ENCODE data around the gene TRIM72. TPM values are rescaled to one million over a fixed set of nuclear protein-coding genes. Genes with fewer than 3 reads are reported as not detected.

The TRIM72 gene
- total and polyA plus RNA-seq, 9 of the 15 experiments (the other 6 are each of a cell fraction or from before 2014, with no cell fraction given), result under 0.01 TPM; not detected in 8

DNA sequence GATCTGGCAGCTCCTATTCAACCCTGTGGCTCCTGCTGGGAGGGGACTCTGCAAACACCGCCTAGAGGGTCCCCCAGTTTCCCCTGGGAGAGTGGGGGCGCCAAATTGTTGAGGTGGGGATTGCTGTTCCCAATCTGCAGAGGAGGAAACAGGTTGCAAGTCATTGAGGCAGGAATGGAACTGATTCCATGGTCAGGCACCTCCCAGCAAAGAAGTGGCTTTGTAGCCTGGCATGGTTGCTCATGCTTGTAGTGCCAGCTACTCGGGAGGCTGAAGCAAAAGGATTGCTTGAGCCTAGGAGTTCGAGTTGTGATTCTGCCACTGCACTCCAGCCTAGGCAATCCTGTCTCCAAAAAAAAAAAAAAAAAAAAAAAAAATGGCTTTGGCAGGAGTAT lies 3.2 kb downstream of the TRIM72 start:
- DNase-seq (ENCODE audit: extremely low read depth in 1 of 4, low spot score in 3 of 4) (peak in 1 of 4 experiments; percentile 3), ATAC-seq (no peak), FAIRE-seq (no peak)
- Histone ChIP-seq H4K20me1 (replicated peaks; ENCODE audit: control insufficient read depth, insufficient read depth, low read length) (no peaks in the 10 kb centered on the region), H3K9me1 (ENCODE audit: control insufficient read depth, insufficient read depth, low read length) (no peaks in the 10 kb centered on the region), H3K4me3 (no peak overlapping the region), H3K4me1 (replicated peaks in 1 of 2; ENCODE audit: control insufficient read depth in 2 of 2, insufficient read depth in 2 of 2, low read length in 2 of 2) (peaks cover 3 to 49% of the 10 kb centered on the region in 2 experiments; a peak in 4 of 5 replicates), H3K36me3 (ENCODE audit: control insufficient read depth, insufficient read depth, low read length) (no peaks in the 10 kb centered on the region), H3K4me2 (ENCODE audit: insufficient read depth, low read length) (no peak overlapping the region), H3K27me3 (ENCODE audit: control insufficient read depth in 2 of 2, insufficient read depth in 2 of 2, low read length in 2 of 2) (no peaks in the 10 kb centered on the region), H3K79me2 (ENCODE audit: control insufficient read depth, insufficient read depth, low read length) (no peaks in the 10 kb centered on the region), H3K9ac (ENCODE audit: insufficient read depth in 1 of 2, low read depth in 2 of 2, low read length in 2 of 2) (no peak overlapping the region; a peak in 1 of 4 replicates), H3K27ac (ENCODE audit: extremely low read depth, low read depth, low read length) (no peak overlapping the region), H2AFZ (ENCODE audit: low read depth, low read length) (no peak overlapping the region), H3K9me3 (replicated peaks; ENCODE audit: control insufficient read depth, insufficient read depth, low read depth, low read length) (no peaks in the 10 kb centered on the region)
- BruUV-seq (replicated peaks), result no TSS peak
- intact Hi-C loops (cut with micrococcal nuclease) (no loop called here), in situ Hi-C loops (cut with MboI) (no loop called here)
- no peak for TF ChIP-seq ZMIZ1 (IDR thresholded peaks at IDR 0.05; ENCODE audit: low read depth in 2 of 2, low read length in 2 of 2)
- no peak for TF ChIP-seq NFIX (CRISPR knock-in tag; IDR thresholded peaks at IDR 0.05; ENCODE audit: low read depth)
- TF ChIP-seq CXXC5 (CRISPR knock-in tag; IDR thresholded peaks at IDR 0.05), result no peak
- TF ChIP-seq RBM14 (IDR thresholded peaks at IDR 0.05; ENCODE audit: borderline replicate concordance, insufficient read depth, low read depth, low read length), result no peak
- no peak for TF ChIP-seq ZSCAN29 (IDR thresholded peaks at IDR 0.05)
- TF ChIP-seq ZNF253 (CRISPR knock-in tag; conservative IDR thresholded peaks at IDR 0.05), result no peak
- no peak for TF ChIP-seq ZNF277 (CRISPR knock-in tag; IDR thresholded peaks at IDR 0.05; ENCODE audit: borderline replicate concordance)
- TF ChIP-seq TAF1 (IDR thresholded peaks at IDR 0.05; ENCODE audit: control insufficient read depth, extremely low read depth, insufficient read depth, low read length, severe bottlenecking), result no peak
- no peak for TF ChIP-seq ESRRA (IDR thresholded peaks at IDR 0.05; ENCODE audit: borderline replicate concordance, low read depth)
- TF ChIP-seq HDAC3 (IDR thresholded peaks at IDR 0.05; ENCODE audit: borderline replicate concordance, partially characterized antibody), result no peak
- no peak for TF ChIP-seq ZNF143 (CRISPR knock-in tag; IDR thresholded peaks at IDR 0.05)
- no peak for TF ChIP-seq ZFP36 (IDR thresholded peaks at IDR 0.05; ENCODE audit: low read depth, low read length, partially characterized antibody)
- ChIA-PET CTCF (ENCODE audit: low intra/inter-chr PET ratio) (no interaction called here), POLR2A (interaction anchor here (0.9 to 4.0 kb wide), 4 partner anchors 9 to 27 kb away, joined by 4 to 33 read pairs (median 4); partner anchors contain the start of gene PYCARD)
- 16% methylated on average over 4 of the region's 4 CpGs for WGBS (ENCODE audit: insufficient coverage, low coverage, missing lambda C conversion rate)

Data from K562 (cell line).